NCI-H226 (cell line): ENCODE results near the gene IPO9.
"Not testable (repeated sequence)": the region's sequence is repeated elsewhere in the genome, so short reads cannot be mapped to it uniquely, and the experiment has no call there.

Source experiments
- DNase-seq: peaks from one replicate; pipeline ENCODE4 v3.0.0-alpha.2; 2015

The IPO9 gene

GRCh38 chr1:201889090-201889968, 60.4 kb downstream of the IPO9 start:
- DNase-seq, result no peak

GRCh38 chr1:201890223-201890622, 61.3 kb downstream of the IPO9 start:
- DNase-seq, result no peak

GRCh38 chr1:201890806-201891450, 62.0 kb downstream of the IPO9 start:
- DNase-seq, result no peak

- no peak for DNase-seq
Measured at GRCh38 chr1:201891451-201892045, 62.6 kb downstream of the IPO9 start.

GRCh38 chr1:201892211-201892610, 63.3 kb downstream of the IPO9 start:
- no peak for DNase-seq

- DNase-seq, result no peak
Measured at GRCh38 chr1:201893431-201893830, 64.5 kb downstream of the IPO9 start.

GRCh38 chr1:201894343-201895119, 65.6 kb downstream of the IPO9 start:
- DNase-seq, result no peak

- DNase-seq, result no peak
Measured at GRCh38 chr1:201895120-201895665, 66.2 kb downstream of the IPO9 start.

- peak; percentile 84 for DNase-seq
Measured at GRCh38 chr1:201895913-201896807, 67.2 kb downstream of the IPO9 start.

- peak; percentile 52 for DNase-seq
Measured at GRCh38 chr1:201896951-201897391, 68.0 kb downstream of the IPO9 start.

GRCh38 chr1:201898240-201898894, 69.4 kb downstream of the IPO9 start:
- no peak for DNase-seq

- no peak for DNase-seq
Measured at GRCh38 chr1:201898992-201899391, 70.0 kb downstream of the IPO9 start.

GRCh38 chr1:201899683-201900429, 70.9 kb downstream of the IPO9 start:
- no peak for DNase-seq

GRCh38 chr1:201900476-201900875, 71.5 kb downstream of the IPO9 start:
- DNase-seq, result no peak

- not testable (repeated sequence) for DNase-seq
Measured at GRCh38 chr1:201901036-201901435, 72.1 kb downstream of the IPO9 start.

- no peak for DNase-seq
Measured at GRCh38 chr1:201902198-201902597, 73.2 kb downstream of the IPO9 start.

GRCh38 chr1:201903135-201903534, 74.2 kb downstream of the IPO9 start:
- peak; percentile 23 for DNase-seq

GRCh38 chr1:201904579-201904978, 75.6 kb downstream of the IPO9 start:
- DNase-seq, result no peak

- no peak for DNase-seq
Measured at GRCh38 chr1:201905234-201905890, 76.4 kb downstream of the IPO9 start.

GRCh38 chr1:201906336-201906735, 77.4 kb downstream of the IPO9 start:
- no peak for DNase-seq
